Astrocyte (in vitro differentiated cells and primary cell): Measurements from ENCODE around the gene RAD51B. TPM values are rescaled to one million over a fixed set of nuclear protein-coding genes. Genes with fewer than 3 reads are reported as not detected.
A peak's percentile ranks its signal among the peaks of the same experiment; 100 is the strongest.

ENCODE experiments used
- DNase-seq: peaks from one replicate; pipeline ENCODE4 v3.0.0-alpha.2; 2010; ENCODE audit warnings: low read depth
- FAIRE-seq: peaks from 2 replicates; lab custom pipeline; 2011; peaks lifted over from hg19 to GRCh38; lab: Jason Lieb, UNC
- H2AFZ ChIP-seq: 2 replicates; pipeline ENCODE4 v1.6.0; 2012; ENCODE audit warnings: low read depth, low read length, inconsistent platforms
- H3K27ac ChIP-seq: 2 replicates; pipeline ENCODE4 v1.5.1; 2011; ENCODE audit warnings: low read depth, low read length, inconsistent platforms
- H3K27me3 ChIP-seq: 2 replicates; pipeline ENCODE4 v1.6.0; 2011; ENCODE audit warnings: low read length, inconsistent platforms; ENCODE audit not compliant: insufficient read depth
- H3K36me3 ChIP-seq: 2 replicates; pipeline ENCODE4 v1.5.1; 2011; ENCODE audit warnings: low read length, inconsistent platforms; ENCODE audit not compliant: insufficient read depth
- H3K4me1 ChIP-seq: 2 replicates; pipeline ENCODE4 v1.5.1; 2011; ENCODE audit warnings: low read length, inconsistent platforms; ENCODE audit not compliant: insufficient read depth
- H3K4me2 ChIP-seq: 2 replicates; pipeline ENCODE4 v1.6.0; 2012; ENCODE audit warnings: low read length, inconsistent platforms
- H3K4me3 ChIP-seq: 2 replicates; pipeline ENCODE4 v1.5.1; 2011; ENCODE audit warnings: low read depth, mild to moderate bottlenecking, low read length, inconsistent platforms; ENCODE audit not compliant: insufficient read depth
- H3K79me2 ChIP-seq: 2 replicates; pipeline ENCODE4 v1.6.0; 2012; ENCODE audit warnings: mild to moderate bottlenecking, low read length, inconsistent platforms; ENCODE audit not compliant: insufficient read depth
- H3K9ac ChIP-seq: 2 replicates; pipeline ENCODE4 v1.6.0; 2012; ENCODE audit warnings: mild to moderate bottlenecking, low read length, inconsistent platforms
- H3K9me3 ChIP-seq: 2 replicates; pipeline ENCODE4 v1.5.1; 2012; ENCODE audit warnings: low read depth, mild to moderate bottlenecking, low read length, inconsistent platforms; ENCODE audit not compliant: insufficient read depth
- H4K20me1 ChIP-seq: 2 replicates; pipeline ENCODE4 v1.6.0; 2012; ENCODE audit warnings: low read length, inconsistent platforms; ENCODE audit not compliant: insufficient read depth
- H3K27ac Mint-ChIP-seq: one replicate; pipeline ENCODE4 v1.8.0; 2021; ENCODE audit warnings: mild to moderate bottlenecking, mixed read lengths; ENCODE audit not compliant: unreplicated experiment
- H3K27me3 Mint-ChIP-seq: one replicate; pipeline ENCODE4 v1.8.0; 2021; ENCODE audit warnings: low read depth, mixed read lengths; ENCODE audit not compliant: unreplicated experiment
- H3K36me3 Mint-ChIP-seq: one replicate; pipeline ENCODE4 v1.8.0; 2021; ENCODE audit warnings: low read depth, mixed read lengths; ENCODE audit not compliant: unreplicated experiment
- H3K4me1 Mint-ChIP-seq: one replicate; pipeline ENCODE4 v1.8.0; 2021; ENCODE audit warnings: low read depth, mixed read lengths; ENCODE audit not compliant: unreplicated experiment
- H3K4me3 Mint-ChIP-seq: one replicate; pipeline ENCODE4 v1.8.0; 2021; ENCODE audit warnings: mild to moderate bottlenecking, moderate library complexity, mixed read lengths; ENCODE audit not compliant: unreplicated experiment
- H3K9me3 Mint-ChIP-seq: one replicate; pipeline ENCODE4 v1.8.0; 2021; ENCODE audit warnings: mild to moderate bottlenecking, mixed read lengths; ENCODE audit not compliant: unreplicated experiment
- EZH2 ChIP-seq: IDR thresholded peaks from 2 replicates; pipeline ENCODE4 v1.6.1; 2012; ENCODE audit warnings: mild to moderate bottlenecking, low read length, inconsistent platforms; ENCODE audit not compliant: insufficient read depth
- total RNA-seq: library from RNA; stranded (reverse); gene quantifications from 2 replicates; pipeline ENCODE4 v1.2.1, GENCODE V29; 2021
- TF ChIP-seq, protein P1 (sequence below): IDR thresholded peaks from 2 replicates; pipeline ENCODE4 v1.5.1; 2011; ENCODE audit warnings: low read depth, mild to moderate bottlenecking, inconsistent platforms, low read length, moderate library complexity; ENCODE audit not compliant: insufficient read depth

RAD51B gene
- total RNA-seq, 1 donor from 2014 or later, result 10.8 TPM

DNA sequence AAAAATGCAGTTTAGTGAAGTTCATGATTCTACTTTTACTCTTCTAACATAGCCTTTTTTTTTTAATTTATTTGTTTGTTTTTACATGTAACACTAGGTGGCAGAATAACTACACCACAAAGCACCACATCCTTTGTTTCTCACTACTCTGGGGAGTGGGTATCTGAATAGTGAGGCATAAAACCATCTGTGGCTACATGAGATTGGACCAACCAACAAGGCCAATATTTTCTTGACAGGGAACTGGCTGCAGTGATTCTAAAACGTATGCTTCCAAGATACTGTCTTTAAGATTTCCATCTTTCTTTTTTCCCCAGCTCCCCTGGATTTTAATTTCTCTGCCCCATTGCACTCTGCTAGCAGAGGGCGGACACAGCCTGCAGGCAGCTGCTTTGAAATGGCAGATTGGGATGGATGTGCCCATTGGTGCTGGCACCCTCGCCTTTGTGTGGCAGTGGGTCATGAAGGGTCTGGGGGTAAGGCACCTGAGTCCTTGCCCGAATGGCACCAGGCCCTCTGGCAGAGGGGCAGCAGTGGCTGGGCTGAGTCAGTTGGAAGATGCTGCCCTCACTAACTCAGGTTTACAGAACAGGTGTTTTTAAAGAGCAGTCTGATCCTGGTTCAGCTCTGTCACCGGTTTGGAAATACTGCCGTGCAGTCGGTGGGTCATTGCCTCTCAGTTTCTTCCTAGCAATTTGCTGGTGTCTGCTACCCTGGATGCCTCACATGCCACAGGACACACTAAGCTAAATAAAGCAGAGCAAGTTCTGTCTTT is 429.1 kb downstream of the RAD51B start:
- peak overlapping the region; percentile 48 for H3K4me2 ChIP-seq
- no peak overlapping the region for H3K4me3 Mint-ChIP-seq
- peak; percentile 74 for DNase-seq

DNA sequence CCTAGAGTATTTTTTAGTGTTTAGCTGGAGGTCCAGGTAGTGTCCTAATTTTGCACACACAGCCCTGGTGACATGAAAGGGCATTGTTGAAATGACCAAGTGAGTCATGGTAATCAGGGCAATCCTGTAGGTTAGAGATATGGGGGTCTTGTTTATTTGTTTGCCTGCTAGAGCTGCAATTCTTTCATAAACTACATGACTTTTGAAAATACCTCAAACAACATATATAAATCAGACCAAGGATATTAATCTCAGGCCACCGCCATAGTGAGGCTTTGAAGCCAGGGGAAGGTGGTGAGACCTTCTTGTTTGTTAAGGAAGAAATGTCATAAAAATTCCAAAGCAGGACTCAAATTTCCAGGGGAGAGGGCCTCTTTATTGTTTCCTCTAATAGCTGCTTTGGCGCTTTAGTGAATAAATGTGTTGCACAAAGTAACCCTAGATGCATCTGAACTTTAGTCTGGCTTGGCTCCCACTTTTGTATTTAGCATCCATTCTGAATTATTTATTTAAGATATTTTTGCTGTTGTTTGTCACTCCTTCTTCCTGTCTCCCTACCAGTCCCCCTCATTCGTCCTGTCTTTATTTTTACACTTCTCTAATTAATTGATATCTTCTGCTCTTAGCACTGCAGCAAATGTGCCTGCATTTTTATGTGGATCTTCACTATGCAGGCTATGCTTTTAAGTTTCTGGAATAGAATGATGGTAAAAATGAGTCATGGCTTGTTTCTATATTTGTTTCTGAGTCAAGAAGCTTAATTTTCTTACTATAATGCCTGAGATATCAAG is 430.3 kb downstream of the RAD51B start:
- Mint-ChIP-seq H3K27me3 (no peaks in the 10 kb centered on the region), H3K27ac (peak overlapping the region; percentile 95), H3K4me1 (peaks cover 66% of the 10 kb centered on the region), H3K36me3 (no peaks in the 10 kb centered on the region), H3K9me3 (no peaks in the 10 kb centered on the region), H3K4me3 (no peak overlapping the region)
- DNase-seq, result peak; percentile 73
- Histone ChIP-seq H3K27ac (peak overlapping the region; percentile 63), H3K79me2 (no peaks in the 10 kb centered on the region), H3K9me3 (no peaks in the 10 kb centered on the region), H4K20me1 (no peaks in the 10 kb centered on the region), H3K9ac (no peak overlapping the region), H2AFZ (no peak overlapping the region), H3K4me1 (peaks cover 39% of the 10 kb centered on the region), H3K27me3 (no peaks in the 10 kb centered on the region), H3K36me3 (no peaks in the 10 kb centered on the region), H3K4me2 (peak overlapping the region; percentile 48), H3K4me3 (no peak overlapping the region)
- no peak for FAIRE-seq
- TF ChIP-seq, protein P1, sequence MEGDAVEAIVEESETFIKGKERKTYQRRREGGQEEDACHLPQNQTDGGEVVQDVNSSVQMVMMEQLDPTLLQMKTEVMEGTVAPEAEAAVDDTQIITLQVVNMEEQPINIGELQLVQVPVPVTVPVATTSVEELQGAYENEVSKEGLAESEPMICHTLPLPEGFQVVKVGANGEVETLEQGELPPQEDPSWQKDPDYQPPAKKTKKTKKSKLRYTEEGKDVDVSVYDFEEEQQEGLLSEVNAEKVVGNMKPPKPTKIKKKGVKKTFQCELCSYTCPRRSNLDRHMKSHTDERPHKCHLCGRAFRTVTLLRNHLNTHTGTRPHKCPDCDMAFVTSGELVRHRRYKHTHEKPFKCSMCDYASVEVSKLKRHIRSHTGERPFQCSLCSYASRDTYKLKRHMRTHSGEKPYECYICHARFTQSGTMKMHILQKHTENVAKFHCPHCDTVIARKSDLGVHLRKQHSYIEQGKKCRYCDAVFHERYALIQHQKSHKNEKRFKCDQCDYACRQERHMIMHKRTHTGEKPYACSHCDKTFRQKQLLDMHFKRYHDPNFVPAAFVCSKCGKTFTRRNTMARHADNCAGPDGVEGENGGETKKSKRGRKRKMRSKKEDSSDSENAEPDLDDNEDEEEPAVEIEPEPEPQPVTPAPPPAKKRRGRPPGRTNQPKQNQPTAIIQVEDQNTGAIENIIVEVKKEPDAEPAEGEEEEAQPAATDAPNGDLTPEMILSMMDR, result no peak
- no peak for TF ChIP-seq EZH2

More for the DNA sequence above, 429.1 kb downstream of the RAD51B start:
- Histone ChIP-seq H3K79me2 (no peaks in the 10 kb centered on the region), H3K27me3 (no peaks in the 10 kb centered on the region), H2AFZ (no peak overlapping the region), H3K9me3 (no peaks in the 10 kb centered on the region), H3K27ac (peak overlapping the region; percentile 39), H3K9ac (peak overlapping the region; percentile 43), H3K4me3 (no peak overlapping the region), H4K20me1 (no peaks in the 10 kb centered on the region), H3K4me1 (peaks cover 39% of the 10 kb centered on the region), H3K36me3 (no peaks in the 10 kb centered on the region)
- Mint-ChIP-seq H3K36me3 (no peaks in the 10 kb centered on the region), H3K27ac (peak overlapping the region; percentile 76), H3K4me1 (peaks cover 71% of the 10 kb centered on the region), H3K27me3 (no peaks in the 10 kb centered on the region), H3K9me3 (no peaks in the 10 kb centered on the region)
- TF ChIP-seq, protein P1, result peak; percentile 58
- no peak for TF ChIP-seq EZH2
- FAIRE-seq, result no peak
